ENCODE data around the gene IL22.

Gene IL22

GRCh38 chr12:68260153-68260552, 6.7 kb upstream of the IL22 start:
- no peak for TF ChIP-seq RAD21 (IDR thresholded peaks at IDR 0.05; ENCODE audit: low read depth)
- no peak for TF ChIP-seq NFIC (IDR thresholded peaks at IDR 0.05)
- TF ChIP-seq ZBTB7A (IDR thresholded peaks at IDR 0.05; ENCODE audit: low read depth) = no peak
- TF ChIP-seq TCF12 (IDR thresholded peaks at IDR 0.05; ENCODE audit: low read depth) = no peak
- TF ChIP-seq USF1 (IDR thresholded peaks at IDR 0.05) = no peak
- no peak for TF ChIP-seq TEAD4 (IDR thresholded peaks at IDR 0.05)
- TF ChIP-seq EP300 (IDR thresholded peaks at IDR 0.05; ENCODE audit: borderline replicate concordance) = no peak
- no peak for TF ChIP-seq TAF1 (IDR thresholded peaks at IDR 0.05; ENCODE audit: low read depth)
- no peak for TF ChIP-seq FOXM1 (IDR thresholded peaks at IDR 0.05; ENCODE audit: borderline replicate concordance, low read depth)
- TF ChIP-seq CEBPB (IDR thresholded peaks at IDR 0.05) = no peak
- no peak for TF ChIP-seq CREB1 (IDR thresholded peaks at IDR 0.05; ENCODE audit: low read depth)
- no peak for TF ChIP-seq YY1 (IDR thresholded peaks at IDR 0.05; ENCODE audit: low read depth)
- TF ChIP-seq, protein P1, sequence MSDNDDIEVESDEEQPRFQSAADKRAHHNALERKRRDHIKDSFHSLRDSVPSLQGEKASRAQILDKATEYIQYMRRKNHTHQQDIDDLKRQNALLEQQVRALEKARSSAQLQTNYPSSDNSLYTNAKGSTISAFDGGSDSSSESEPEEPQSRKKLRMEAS (IDR thresholded peaks at IDR 0.05) = no peak
- TF ChIP-seq REST (IDR thresholded peaks at IDR 0.05; ENCODE audit: low read depth) = no peak
- no peak for TF ChIP-seq EGR1 (IDR thresholded peaks at IDR 0.05)

- TF ChIP-seq TAF1 (IDR thresholded peaks at IDR 0.05; ENCODE audit: low read depth) (no peak), USF1 (IDR thresholded peaks at IDR 0.05) (no peak), EP300 (IDR thresholded peaks at IDR 0.05; ENCODE audit: borderline replicate concordance) (no peak), CEBPB (IDR thresholded peaks at IDR 0.05) (no peak)
Observed at GRCh38 chr12:68259318-68259940, 6.0 kb upstream of the IL22 start.

- no peak for TF ChIP-seq EP300 (IDR thresholded peaks at IDR 0.05; ENCODE audit: borderline replicate concordance)
- TF ChIP-seq TCF12 (IDR thresholded peaks at IDR 0.05; ENCODE audit: low read depth) = no peak
- no peak for TF ChIP-seq REST (IDR thresholded peaks at IDR 0.05; ENCODE audit: low read depth)
- TF ChIP-seq CEBPB (IDR thresholded peaks at IDR 0.05) = no peak
- TF ChIP-seq, protein P1 (IDR thresholded peaks at IDR 0.05) = no peak
- TF ChIP-seq TEAD4 (IDR thresholded peaks at IDR 0.05) = no peak
- TF ChIP-seq EGR1 (IDR thresholded peaks at IDR 0.05) = no peak
- no peak for TF ChIP-seq YY1 (IDR thresholded peaks at IDR 0.05; ENCODE audit: low read depth)
- TF ChIP-seq FOXM1 (IDR thresholded peaks at IDR 0.05; ENCODE audit: borderline replicate concordance, low read depth) = no peak
- TF ChIP-seq NFIC (IDR thresholded peaks at IDR 0.05) = no peak
- TF ChIP-seq ZBTB7A (IDR thresholded peaks at IDR 0.05; ENCODE audit: low read depth) = no peak
- TF ChIP-seq TAF1 (IDR thresholded peaks at IDR 0.05; ENCODE audit: low read depth) = no peak
- TF ChIP-seq RAD21 (IDR thresholded peaks at IDR 0.05; ENCODE audit: low read depth) = no peak
- no peak for TF ChIP-seq CREB1 (IDR thresholded peaks at IDR 0.05; ENCODE audit: low read depth)
- TF ChIP-seq USF1 (IDR thresholded peaks at IDR 0.05) = no peak
Observed at GRCh38 chr12:68252077-68252476, 1.3 kb downstream of the IL22 start.

DNA sequence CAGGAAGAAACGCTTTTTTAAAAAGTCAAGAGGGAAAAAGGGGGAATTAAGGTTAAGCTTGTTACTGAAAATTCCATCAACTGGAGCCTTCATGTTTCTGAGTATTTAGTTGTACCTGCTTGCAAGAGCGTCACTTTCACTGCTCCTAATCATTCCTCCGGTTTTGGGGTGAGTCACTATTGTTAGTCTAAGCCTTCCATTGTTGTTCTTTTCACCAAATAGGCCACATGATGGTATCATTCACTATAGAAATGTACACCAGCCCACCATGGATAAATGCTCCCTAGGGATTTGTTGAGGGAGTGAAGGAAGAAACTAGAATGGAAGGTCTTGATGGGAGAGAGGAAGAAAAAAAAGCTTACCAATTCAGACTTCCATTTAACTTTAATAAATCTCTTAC, 3.0 kb downstream of the IL22 start:
- no peak for TF ChIP-seq ZBTB7A (IDR thresholded peaks at IDR 0.05; ENCODE audit: low read depth)
- no peak for TF ChIP-seq RAD21 (IDR thresholded peaks at IDR 0.05; ENCODE audit: low read depth)

GRCh38 chr12:68247785-68248184, 5.6 kb downstream of the IL22 start:
- TF ChIP-seq, protein P1 (IDR thresholded peaks at IDR 0.05) = no peak
- TF ChIP-seq NFIC (IDR thresholded peaks at IDR 0.05) = no peak
- TF ChIP-seq TCF12 (IDR thresholded peaks at IDR 0.05; ENCODE audit: low read depth) = no peak
- TF ChIP-seq EP300 (IDR thresholded peaks at IDR 0.05; ENCODE audit: borderline replicate concordance) = no peak
- TF ChIP-seq REST (IDR thresholded peaks at IDR 0.05; ENCODE audit: low read depth) = no peak
- TF ChIP-seq TAF1 (IDR thresholded peaks at IDR 0.05; ENCODE audit: low read depth) = no peak
- no peak for TF ChIP-seq EGR1 (IDR thresholded peaks at IDR 0.05)
- TF ChIP-seq FOXM1 (IDR thresholded peaks at IDR 0.05; ENCODE audit: borderline replicate concordance, low read depth) = no peak
- no peak for TF ChIP-seq RAD21 (IDR thresholded peaks at IDR 0.05; ENCODE audit: low read depth)
- no peak for TF ChIP-seq USF1 (IDR thresholded peaks at IDR 0.05)
- TF ChIP-seq CEBPB (IDR thresholded peaks at IDR 0.05) = no peak
- TF ChIP-seq ZBTB7A (IDR thresholded peaks at IDR 0.05; ENCODE audit: low read depth) = no peak
- no peak for TF ChIP-seq TEAD4 (IDR thresholded peaks at IDR 0.05)
